Activated T-cell treated with anti-CD3 and anti-CD28 coated beads, Interleukin-2, amount 50 U/mL, for 1 hour (primary cell): ENCODE data around the gene TRIM45.
A peak's percentile ranks its signal among the peaks of the same experiment; 100 is the strongest.
"Not testable (repeated sequence)": the region's sequence is repeated elsewhere in the genome, so short reads cannot be mapped to it uniquely, and the experiment has no call there.

Experiments used
- DNase-seq: peaks from one replicate; pipeline ENCODE4 v3.0.0-alpha.2; 2020

Gene TRIM45, protein sequence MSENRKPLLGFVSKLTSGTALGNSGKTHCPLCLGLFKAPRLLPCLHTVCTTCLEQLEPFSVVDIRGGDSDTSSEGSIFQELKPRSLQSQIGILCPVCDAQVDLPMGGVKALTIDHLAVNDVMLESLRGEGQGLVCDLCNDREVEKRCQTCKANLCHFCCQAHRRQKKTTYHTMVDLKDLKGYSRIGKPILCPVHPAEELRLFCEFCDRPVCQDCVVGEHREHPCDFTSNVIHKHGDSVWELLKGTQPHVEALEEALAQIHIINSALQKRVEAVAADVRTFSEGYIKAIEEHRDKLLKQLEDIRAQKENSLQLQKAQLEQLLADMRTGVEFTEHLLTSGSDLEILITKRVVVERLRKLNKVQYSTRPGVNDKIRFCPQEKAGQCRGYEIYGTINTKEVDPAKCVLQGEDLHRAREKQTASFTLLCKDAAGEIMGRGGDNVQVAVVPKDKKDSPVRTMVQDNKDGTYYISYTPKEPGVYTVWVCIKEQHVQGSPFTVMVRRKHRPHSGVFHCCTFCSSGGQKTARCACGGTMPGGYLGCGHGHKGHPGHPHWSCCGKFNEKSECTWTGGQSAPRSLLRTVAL

DNA sequence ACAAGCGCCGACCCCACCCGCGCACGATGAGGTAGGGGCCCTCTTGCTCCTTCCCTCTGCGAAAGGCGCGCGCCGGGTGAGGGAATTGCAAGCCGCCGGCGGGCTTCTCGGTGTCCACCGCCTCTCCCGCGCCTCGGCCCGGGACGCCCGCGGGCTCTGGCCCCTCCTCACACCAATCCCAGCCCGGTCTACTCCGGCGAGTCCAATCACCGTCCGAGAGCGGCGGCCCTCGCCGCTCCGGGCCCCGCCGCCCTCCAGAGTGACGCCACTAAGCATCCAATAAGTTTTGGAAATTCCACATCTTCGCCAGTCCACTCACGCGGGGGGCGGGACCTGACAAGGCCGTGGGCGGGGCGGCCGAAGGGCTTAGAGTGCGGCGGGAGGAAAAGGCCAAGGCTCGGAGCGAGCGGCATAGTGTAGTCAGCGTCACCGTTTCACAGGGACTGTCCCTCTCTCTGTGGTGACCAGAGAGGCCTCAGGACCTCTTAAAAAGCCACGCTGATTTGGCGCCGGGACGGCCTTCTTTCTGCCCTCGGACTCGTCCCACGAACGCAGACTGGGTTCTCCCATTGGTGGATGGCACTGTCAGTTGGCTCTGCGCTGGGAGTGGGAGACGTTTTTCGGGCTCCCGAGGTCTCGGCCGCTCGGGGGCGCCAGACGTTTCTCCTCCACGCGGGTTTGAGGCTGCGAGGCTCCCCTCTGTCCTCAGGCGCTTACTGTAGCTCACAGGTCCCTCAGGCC, at the start of gene TRIM45:
TSS of gene TRIM45 (minus strand) at position 161 of the 741 bp plus-strand sequence. CDS start 548 bp downstream, outside the sequence.
- DNase-seq: peak; percentile 85

DNA sequence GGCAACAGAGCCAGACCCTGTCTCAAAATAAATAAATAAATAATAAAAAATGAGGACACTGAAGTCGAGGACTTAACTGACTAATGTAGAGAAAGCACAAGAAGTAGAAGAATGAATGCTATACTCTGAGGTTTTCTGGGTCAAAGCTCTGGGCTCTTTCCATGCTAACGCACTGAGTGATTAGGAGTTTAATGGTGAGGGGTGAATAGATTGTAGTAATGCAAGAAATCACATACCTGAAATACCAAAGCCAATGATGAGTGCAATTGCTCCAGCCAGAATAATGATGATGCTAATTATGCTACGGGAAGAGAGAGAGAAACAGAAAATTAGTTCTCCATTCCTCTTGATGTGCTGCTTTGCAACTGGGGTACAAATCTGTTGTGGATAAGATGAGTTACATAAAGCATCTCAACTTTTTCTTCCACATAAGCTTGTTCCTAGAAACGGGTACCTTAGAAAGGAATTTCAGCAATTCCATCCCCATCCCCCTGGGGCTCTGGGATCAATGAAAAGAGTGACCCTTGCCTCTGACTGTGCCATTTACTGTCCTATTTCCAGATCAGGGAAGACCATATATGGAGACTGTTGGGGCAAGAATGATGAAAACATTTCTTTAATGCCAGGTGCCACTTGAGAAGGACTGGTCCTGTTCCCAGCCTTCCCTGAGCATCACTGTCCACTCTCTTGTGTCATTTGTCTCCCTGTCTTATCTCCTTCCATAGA, 48.5 kb upstream of the TRIM45 start:
- no peak for DNase-seq

DNA sequence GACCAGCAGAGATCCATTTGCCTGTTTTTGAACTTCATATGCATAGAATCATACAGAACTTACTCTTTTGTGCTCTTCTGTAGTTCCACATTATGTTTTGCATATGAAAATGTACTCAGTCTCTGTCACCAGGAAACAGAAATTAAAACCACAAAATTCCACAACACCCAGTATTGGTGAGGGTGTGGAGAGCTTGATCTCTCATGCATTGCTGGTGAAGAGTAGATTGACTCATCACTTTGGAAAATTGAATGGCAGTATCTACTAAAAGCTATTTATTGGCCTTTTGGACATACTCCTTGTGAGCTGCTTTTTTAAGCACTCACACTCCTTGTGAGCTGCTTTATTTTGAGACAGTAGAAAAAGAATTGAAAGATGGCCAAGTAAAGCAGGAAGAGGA, 45.9 kb upstream of the TRIM45 start:
- no peak for DNase-seq

DNA sequence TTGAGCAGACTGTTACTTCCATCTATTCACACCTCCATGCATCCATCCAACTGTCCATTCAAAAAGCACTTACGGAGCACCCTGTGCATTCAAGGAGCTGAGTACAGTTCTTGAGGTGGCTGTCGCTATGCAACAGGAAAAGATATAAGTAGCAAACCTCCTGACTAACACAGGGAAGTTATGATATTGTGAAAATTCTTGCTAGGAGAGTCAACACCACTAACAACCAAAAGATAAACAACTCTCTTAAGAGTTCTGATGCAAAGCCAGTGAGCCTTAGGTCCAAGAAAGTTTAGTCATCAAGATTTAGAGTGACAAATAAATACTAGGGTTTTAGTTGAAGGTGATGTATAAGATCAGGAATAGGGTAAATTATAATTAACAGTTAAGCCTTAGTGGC, 44.5 kb upstream of the TRIM45 start:
- DNase-seq: no peak

DNA sequence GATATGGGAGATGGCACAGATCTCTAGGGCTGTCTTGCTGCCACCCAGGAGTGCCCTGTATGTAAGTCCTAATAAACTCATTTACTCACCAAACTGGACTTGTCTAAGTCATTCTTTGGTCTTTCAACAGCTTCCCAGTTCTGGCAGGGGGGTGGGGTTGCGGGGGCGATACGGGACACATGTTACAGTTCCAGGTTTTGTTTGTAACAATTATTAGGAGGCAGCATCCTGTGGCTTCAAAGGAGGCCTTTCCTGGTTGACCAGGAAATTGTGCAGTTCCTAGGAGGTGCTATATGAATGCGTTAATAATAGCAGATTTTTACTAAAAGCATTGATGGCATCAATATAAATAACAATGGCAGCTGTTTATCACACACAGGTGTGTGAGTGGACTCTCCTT, 42.7 kb upstream of the TRIM45 start:
- no peak for DNase-seq

DNA sequence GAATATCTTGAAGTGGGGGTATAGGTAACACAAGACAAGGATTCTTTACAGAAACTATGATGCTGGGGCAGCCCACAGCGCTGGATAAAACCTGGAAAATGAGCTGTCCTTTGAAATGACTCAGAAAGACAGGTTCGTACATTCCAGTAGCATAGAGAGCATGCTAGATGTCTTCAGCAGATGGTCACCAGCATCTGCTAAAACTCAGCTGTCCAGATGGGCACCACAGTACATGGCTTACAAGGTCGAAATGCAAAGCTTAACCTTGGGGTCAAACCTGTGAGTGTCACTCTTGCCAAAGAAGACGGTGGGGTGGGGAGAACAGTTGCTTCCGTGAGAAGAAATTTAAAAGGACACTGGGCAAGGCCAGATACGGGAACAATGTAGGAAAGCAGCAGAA, 41.3 kb upstream of the TRIM45 start:
- no peak for DNase-seq

DNA sequence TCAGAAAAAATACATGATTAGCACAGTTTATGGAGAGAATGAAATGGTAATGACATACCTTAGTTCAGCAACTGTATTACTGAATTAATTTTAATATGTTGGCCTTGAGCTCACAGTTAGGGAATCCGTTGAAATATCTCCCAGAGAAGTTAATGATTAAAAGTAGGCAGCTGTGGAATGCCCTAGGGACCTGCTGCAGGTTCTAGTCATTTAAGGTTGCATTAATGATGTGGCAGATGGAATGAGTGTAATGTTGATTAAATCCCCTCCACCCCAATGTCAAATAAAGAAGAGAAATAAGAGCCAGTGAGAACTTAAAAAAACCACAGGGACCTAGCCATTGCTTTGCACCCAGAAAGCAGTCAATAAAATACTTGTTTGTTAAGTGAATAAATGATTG, 40.3 kb upstream of the TRIM45 start:
- DNase-seq: no peak

DNA sequence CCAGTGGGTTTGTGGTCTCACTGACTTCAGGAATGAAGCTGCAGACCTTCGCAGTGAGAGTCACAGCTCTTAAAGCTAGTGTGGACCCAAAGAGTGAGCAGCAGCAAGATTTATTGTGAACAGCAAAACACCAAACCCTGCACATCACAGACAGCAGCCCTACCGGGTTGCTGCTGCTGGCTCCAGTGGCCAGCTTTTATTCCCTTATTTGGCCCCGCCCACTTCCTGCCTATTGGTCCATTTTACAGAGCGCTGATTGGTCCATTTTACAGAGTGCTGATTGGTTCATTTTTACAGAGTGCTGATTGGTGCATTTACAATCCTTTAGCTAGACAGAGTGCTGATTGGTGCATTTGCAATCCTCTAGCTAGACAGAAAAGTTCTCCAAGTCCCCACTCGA, 29.8 kb upstream of the TRIM45 start:
- not testable (repeated sequence) for DNase-seq

DNA sequence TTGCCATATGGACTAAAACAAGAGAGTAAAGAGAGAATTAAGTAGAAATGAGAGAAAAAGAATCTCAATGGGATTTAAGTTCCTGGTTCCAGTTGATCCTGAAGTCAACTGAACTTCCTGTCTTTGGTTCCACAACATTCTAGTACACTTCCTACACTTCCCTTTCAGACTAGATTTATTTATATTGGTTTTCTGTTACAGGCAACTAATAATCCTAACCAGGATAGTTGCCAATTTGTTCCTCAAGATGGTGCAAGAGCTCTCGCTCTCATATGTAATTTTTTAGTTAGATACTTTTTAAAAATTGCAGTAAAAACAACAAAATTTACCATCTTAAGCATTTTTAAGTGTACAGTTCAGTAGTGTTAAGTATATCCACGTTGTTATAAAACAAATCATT, 28.8 kb upstream of the TRIM45 start:
- DNase-seq: no peak

DNA sequence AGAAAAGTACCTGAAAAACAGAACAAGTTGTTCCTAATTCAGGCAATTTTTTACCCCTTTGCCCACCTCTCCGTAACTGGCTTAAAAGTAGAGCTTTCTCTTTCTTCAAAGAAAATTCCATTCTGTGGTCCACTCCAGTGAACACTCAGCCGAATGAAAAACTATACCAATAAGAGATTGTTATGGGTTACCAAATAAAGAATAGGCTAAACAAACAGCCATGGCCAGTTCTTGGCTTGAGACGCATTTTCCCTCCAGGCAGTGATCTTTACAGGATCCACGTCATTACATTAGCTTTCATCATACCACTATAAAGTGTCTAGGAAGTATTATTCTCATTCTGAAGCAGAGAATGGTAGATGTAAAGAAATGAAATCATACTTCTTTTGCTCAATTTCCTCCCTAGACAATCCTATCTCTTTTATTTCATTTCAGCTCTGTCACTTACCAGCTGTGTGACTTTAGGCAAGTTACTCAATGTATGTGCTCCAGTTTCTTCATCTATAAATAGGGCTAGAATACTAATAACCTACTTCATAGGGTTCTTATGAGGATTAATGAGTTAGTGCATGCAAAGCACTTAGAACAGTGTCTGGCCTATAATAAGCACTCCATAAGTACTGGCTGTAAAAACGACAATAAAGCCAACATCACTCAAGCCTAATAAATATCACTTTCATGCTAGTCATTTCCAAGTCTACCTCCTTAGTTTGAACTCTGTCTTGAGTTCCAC, 26.5 kb upstream of the TRIM45 start:
- no peak for DNase-seq

DNA sequence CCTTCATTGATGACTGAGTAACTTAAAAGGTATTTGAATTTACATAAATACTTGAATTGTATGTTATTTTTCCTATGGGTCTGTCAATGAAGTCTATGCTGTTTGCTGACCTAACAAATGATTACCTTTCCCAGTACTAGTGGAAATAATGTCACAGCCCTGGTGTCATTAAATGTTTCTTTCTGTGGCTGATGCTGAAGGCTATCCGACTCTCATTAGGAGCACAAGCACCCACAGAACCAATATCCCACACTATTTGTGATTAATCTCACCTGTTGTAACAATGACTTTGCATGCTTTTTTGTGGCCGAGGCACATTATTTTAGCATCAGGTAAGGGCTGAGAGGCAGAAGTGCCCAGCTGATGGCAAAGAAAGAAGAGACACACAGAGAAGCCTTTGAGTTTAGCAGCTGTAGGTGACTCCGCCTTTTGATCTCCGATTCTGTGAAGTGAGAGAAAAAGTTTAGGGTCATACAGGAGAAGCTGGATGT, 25.8 kb upstream of the TRIM45 start:
- no peak for DNase-seq

DNA sequence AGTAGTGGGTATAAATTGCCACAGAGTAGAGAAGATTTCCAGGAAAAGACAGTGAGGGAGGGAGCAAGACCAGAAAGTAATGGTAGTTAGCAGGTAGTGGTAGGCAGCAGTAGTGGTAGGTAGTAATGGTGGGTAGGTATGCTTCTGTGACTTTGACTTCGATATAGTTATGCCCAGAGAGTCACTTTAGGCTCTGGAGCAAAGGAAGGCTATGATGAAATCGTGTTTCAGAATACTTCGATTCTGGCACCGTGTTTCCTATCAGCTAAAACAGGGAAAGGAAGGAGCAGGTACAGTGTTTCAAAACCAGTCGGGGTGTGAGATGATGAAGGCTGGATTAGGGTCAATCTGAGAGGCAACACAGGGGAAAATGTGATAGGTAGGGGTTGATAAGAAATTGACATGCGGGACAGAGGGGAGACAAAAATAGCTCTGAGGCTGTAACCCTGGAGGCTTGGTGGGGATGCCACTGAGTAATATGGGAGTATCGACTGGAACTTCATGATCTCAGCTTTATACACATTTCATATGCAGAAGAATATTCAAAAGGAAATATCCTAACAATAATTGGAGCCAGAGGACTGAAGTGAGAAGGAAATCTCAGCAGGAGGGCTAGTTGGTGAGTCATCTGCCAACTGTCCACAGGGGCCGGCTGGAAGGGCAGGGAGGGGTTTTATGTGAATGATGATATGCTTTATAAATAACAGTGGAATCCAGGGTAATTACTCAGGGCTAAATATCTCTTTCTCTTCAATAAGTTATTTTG, 25.2 kb upstream of the TRIM45 start:
- DNase-seq: no peak

DNA sequence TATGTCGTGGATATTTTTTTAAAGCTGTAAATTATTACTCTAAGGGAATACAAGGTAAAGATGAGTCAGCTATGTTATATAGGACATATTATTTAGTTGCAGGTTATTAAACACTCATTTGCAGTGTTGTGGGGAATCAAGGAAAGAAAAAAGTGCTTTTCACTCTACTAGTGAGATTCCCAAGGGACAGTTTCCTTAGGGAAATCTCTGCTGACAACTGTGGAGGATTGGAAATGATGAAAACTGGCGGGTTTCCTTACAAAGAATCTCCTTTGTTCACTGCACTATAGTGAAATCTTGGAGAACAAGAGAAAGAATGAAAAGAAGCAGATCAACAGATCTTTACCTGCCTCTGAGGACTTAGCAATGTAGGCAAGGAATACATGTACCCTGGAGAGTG, 24.5 kb upstream of the TRIM45 start:
- no peak for DNase-seq

DNA sequence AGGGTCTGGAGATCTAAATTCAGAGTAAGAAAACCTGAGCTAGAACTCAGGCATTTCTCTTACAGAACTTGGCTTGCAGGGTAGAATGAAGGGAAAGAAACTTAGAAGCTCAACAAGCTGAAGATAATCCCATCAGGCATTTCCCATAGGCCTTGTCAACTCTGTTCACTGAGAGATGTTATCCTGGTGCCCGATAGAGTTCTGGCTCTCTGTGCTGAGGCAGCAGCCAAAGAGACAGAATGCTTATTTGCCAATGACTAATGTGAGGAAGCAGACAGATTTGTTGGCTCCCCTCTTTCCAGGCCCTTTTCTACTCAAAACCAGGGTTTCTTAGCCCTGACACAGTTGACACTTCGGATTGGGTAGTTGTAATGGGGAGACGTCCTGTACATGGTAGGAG, 22.3 kb upstream of the TRIM45 start:
- no peak for DNase-seq

DNA sequence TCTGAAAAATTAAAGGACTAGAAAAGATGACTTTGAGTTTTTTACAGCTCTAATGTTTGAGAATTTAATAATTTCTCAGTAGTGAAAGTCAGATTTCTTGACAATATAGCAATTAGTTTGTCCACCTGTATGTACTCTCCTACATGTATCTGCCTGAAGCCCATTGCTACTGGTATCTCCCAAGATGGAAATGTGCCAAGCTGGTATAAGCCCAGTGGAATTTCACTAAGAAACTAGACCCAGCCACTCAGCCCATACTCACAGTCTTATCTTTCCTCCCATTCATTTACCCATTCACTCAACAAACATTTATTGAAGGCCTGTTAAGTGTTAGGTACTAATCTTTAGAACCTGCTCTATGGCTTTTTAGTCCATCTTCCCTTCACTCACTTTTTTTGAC, 21.6 kb upstream of the TRIM45 start:
- no peak for DNase-seq

DNA sequence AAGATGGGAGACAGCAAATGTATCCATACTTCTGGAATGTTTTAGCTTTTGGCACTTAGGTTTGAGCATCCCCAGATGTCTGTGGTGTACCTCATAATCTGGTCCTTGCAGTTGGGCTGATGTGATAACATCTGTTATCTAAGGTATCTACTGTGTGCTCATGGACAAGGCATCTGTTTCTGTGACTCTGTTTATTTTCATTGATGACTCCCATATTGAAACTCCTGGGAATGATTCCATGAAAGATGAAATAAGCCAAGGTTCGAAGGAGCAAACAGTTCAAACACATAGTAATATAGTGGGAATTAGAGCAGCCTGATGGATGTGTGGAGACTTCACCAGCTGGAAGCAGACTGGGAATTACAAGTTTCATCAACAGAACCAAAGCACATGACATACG, 20.7 kb upstream of the TRIM45 start:
- DNase-seq: no peak

DNA sequence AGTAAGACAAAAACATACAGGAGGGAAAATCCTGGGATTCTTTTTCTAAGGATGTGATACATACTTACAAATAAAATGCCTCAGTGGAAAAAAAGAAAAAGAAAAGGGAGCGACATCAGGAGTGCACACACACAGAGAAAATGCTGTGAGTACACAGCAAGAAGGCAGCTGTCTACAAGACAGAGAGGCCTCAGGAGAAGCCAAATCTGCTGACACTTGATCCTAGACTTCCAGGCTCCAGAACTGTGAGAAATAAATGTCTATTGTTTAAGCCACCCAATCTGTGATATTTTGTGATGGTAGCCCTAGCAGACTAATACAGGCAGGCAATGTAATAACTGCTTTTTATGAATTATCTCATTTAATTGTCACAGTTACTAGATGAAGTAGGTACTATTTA, 17.0 kb upstream of the TRIM45 start:
- DNase-seq: no peak

DNA sequence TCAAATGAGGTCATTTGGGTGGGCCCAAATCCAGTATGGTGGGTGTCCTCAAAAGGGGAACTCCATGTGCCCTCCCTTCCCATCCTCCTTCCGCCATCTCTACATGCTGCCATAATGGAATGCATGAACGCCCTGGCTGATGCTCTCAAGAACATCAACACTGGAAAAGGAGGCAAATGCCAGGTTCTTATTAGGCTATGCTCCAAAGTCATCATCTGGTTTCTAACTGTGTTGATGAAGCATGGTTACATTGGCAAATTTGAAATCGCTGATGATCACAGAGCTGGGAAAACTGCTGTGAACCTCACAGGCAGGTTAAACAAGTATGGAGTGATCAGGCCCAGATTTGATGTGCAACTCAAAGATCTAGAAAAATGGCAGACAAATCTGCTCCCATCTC, 16.6 kb upstream of the TRIM45 start:
- DNase-seq: no peak

DNA sequence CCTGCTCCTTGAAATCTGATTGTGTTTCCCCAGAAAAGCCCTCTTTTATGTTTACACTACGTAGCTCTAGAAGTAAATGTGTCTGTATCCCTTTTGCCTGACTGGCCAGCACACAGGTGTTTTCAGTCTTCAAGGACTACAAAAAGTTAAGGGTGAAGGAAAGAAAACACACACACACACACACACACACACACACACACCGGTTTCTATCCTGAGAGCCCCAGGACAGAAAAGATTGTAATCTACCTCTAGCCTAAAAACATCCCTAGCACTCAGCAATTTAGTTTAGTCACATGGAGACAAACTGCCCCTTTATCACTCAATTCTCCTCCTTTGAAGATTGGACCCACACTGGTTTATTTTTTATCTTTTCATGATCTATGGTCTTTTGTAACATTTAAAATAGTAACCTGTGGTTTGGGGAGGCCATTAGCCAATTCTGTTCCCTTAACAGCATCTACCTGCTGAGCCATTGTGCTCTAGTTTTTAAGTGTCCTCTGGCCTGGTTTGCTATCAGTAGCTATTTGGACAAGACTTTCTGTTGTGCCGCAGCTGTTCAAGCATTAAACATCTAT, 15.8 kb upstream of the TRIM45 start:
- DNase-seq: no peak

DNA sequence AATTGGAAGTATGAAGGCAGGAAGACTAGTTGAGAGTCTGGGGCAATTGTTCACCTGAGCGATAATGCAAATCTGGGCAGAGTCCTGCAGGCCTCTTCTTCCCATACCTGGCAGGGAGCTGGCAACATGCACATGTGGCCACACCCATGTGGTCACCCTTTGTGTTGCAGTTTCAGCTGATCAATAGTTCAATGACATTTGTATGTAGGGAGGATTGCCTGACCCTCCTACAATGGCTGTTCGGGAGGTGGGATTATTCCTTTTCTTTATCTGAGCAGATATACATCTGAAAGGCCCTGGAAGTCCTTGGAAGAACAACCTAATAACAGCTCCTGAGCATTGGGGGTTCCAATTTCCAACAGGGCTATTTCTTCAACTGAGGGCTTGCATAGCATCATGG, 15.2 kb upstream of the TRIM45 start:
- no peak for DNase-seq

DNA sequence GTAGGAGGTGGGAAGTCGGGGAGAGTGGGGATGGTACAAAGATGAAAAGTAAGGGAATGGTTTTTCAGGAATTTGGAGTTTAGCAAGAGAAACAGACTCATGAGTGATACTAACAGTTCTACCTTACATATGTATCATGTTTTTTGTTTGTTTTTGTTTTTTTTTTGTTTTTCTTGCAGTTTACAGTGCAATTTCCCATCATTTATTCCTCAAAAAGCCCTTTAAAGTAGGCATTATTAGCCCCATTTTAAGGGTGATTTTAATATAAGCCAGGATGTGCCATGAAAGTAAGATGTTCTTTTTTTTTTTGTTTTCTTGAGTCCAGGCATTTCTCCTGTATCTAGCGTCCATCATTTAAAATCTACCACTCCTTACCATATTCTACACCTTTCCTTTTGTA, 13.8 kb upstream of the TRIM45 start:
- DNase-seq: no peak
